Suprapubic skin (tissue), 4 donors: Measurements from ENCODE around the gene CRTAC1. TPM values are rescaled to one million over a fixed set of nuclear protein-coding genes. Genes with fewer than 3 reads are reported as not detected.

Source experiments
- DNase-seq, 2 donors: peaks; one replicate each; pipeline ENCODE4 v3.0.0-alpha.2; 2019; ENCODE audit warnings: low spot score in 2 of 2
- H3K27ac ChIP-seq: fragments of 200-600 bp; sonication (generic); one replicate; pipeline ENCODE4 v1.5.1; 2019
- H3K27me3 ChIP-seq: fragments of 200-600 bp; sonication (generic); one replicate; pipeline ENCODE4 v1.5.1; 2019
- H3K36me3 ChIP-seq: fragments of 200-600 bp; sonication (generic); one replicate; pipeline ENCODE4 v1.5.1; 2019
- H3K4me1 ChIP-seq: fragments of 200-600 bp; sonication (generic); one replicate; pipeline ENCODE4 v1.5.1; 2019
- H3K4me3 ChIP-seq: fragments of 200-600 bp; sonication (generic); one replicate; pipeline ENCODE4 v1.5.1; 2019; ENCODE audit warnings: mild to moderate bottlenecking
- H3K9me3 ChIP-seq: fragments of 200-600 bp; sonication (generic); one replicate; pipeline ENCODE4 v1.5.1; 2019
- EP300 ChIP-seq: sonication (generic); formaldehyde crosslinking; IDR thresholded peaks from one replicate; pipeline ENCODE4 v1.6.1; 2017; ENCODE audit warnings: antibody characterized with exemption
- POLR2A ChIP-seq, 2 donors: fragments of 450-650 bp; IDR thresholded peaks; one replicate each; pipeline ENCODE4 v1.6.1; 2017; ENCODE audit warnings: antibody characterized with exemption in 2 of 2, mild to moderate bottlenecking in 2 of 2, moderate library complexity in 2 of 2
- POLR2AphosphoS5 ChIP-seq, 3 donors: sonication (generic); formaldehyde crosslinking; IDR thresholded peaks; one replicate each; pipeline ENCODE4 v1.6.1; 2017; ENCODE audit warnings: antibody characterized with exemption in 3 of 3
- WGBS: methylation state at CpG from one replicate; pipeline ENCODE4 v1.1.5; 2018; 5-methylcytosine and 5-hydroxymethylcytosine counted together
- total RNA-seq, 4 donors: library from RNA; depleted of rRNA; stranded (reverse); fragments of >200 nt; gene quantifications; one replicate each; pipeline ENCODE4 v1.1.0, GENCODE V29; 2016
- TF ChIP-seq, protein P1 (sequence below), 2 donors: fragments of 200-600 bp in 1 of 2; fragments of 450-650 bp in 1 of 2; sonication (generic) in 1 of 2; IDR thresholded peaks; one replicate each; pipeline ENCODE4 v1.5.1; 2016 to 2019; ENCODE audit warnings: antibody characterized with exemption in 2 of 2, mild to moderate bottlenecking in 1 of 2, moderate library complexity in 1 of 2

CRTAC1 gene
- total RNA-seq, 4 donors from 2014 or later = 1.3 to 5.1 (median 2.2) TPM

DNA sequence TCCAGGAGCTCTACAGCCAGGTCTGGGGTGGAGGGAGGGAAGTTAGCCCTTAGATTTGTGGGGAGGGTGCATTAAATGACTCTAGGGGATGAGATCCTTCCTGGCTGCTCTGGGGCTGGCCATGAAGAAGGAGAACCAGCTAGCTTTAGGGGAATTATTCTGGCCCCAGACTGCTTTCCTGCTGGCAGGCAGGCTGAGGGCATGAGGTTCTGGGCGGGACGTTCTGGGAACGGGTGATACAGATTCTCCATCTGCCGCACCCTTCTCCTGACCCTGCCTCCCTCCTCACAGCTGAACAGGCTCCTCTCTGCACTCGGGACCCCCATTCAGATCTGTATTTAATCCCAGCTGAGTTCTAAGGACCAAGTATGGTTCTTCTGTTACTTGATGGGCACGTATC, 156.9 kb downstream of the CRTAC1 start:
- TF ChIP-seq, protein P1, sequence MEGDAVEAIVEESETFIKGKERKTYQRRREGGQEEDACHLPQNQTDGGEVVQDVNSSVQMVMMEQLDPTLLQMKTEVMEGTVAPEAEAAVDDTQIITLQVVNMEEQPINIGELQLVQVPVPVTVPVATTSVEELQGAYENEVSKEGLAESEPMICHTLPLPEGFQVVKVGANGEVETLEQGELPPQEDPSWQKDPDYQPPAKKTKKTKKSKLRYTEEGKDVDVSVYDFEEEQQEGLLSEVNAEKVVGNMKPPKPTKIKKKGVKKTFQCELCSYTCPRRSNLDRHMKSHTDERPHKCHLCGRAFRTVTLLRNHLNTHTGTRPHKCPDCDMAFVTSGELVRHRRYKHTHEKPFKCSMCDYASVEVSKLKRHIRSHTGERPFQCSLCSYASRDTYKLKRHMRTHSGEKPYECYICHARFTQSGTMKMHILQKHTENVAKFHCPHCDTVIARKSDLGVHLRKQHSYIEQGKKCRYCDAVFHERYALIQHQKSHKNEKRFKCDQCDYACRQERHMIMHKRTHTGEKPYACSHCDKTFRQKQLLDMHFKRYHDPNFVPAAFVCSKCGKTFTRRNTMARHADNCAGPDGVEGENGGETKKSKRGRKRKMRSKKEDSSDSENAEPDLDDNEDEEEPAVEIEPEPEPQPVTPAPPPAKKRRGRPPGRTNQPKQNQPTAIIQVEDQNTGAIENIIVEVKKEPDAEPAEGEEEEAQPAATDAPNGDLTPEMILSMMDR (IDR thresholded peaks at IDR 0.05) = no peak
- TF ChIP-seq EP300 = no peak
- no peak for TF ChIP-seq POLR2A (IDR thresholded peaks at IDR 0.05)
- no peak for TF ChIP-seq POLR2AphosphoS5 (IDR thresholded peaks at IDR 0.05)
- no peaks in the 10 kb centered on the region for H3K36me3 ChIP-seq
- no peak for DNase-seq

DNA sequence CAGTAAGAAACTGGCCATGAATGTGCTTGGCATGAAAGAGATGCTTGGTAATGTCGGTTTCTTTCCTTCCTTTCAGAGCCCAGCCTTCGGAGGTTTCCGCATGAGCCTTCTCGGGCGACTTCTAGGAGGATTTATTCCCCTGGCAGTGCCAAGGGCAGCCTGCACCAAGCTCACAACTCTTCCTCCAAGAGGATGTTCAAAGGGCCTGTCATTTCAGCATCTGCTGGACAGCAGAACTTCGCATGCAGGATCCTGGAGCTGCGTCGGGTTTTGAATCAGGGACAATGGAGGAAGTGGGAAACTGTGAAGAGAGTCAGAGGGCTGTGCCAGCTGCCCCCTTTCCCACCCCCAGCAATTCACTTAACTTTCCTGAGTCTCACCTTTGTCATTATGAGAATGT, 159.4 kb downstream of the CRTAC1 start:
- no peaks in the 10 kb centered on the region for H3K27me3 ChIP-seq
- DNase-seq = no peak
- TF ChIP-seq POLR2A (IDR thresholded peaks at IDR 0.05) (no peak), POLR2AphosphoS5 (IDR thresholded peaks at IDR 0.05) (no peak), EP300 (no peak)
- TF ChIP-seq, protein P1 (IDR thresholded peaks at IDR 0.05) = no peak
- H3K27ac ChIP-seq = no peak overlapping the region
- H3K4me1 ChIP-seq = peaks cover 48% of the 10 kb centered on the region
- H3K4me3 ChIP-seq = no peak overlapping the region
- no peaks in the 10 kb centered on the region for H3K9me3 ChIP-seq
- WGBS = 81% methylated on average over 8 of the region's 8 CpGs
- H3K36me3 ChIP-seq = no peaks in the 10 kb centered on the region

More for the DNA sequence above, 156.9 kb downstream of the CRTAC1 start:
- 60% methylated on average over 2 of the region's 6 CpGs for WGBS
- peaks cover 44% of the 10 kb centered on the region for H3K4me1 ChIP-seq
- peak overlapping the region; percentile 36 for H3K27ac ChIP-seq
- H3K4me3 ChIP-seq = no peak overlapping the region
- H3K9me3 ChIP-seq = no peaks in the 10 kb centered on the region
- H3K27me3 ChIP-seq = no peaks in the 10 kb centered on the region

DNA sequence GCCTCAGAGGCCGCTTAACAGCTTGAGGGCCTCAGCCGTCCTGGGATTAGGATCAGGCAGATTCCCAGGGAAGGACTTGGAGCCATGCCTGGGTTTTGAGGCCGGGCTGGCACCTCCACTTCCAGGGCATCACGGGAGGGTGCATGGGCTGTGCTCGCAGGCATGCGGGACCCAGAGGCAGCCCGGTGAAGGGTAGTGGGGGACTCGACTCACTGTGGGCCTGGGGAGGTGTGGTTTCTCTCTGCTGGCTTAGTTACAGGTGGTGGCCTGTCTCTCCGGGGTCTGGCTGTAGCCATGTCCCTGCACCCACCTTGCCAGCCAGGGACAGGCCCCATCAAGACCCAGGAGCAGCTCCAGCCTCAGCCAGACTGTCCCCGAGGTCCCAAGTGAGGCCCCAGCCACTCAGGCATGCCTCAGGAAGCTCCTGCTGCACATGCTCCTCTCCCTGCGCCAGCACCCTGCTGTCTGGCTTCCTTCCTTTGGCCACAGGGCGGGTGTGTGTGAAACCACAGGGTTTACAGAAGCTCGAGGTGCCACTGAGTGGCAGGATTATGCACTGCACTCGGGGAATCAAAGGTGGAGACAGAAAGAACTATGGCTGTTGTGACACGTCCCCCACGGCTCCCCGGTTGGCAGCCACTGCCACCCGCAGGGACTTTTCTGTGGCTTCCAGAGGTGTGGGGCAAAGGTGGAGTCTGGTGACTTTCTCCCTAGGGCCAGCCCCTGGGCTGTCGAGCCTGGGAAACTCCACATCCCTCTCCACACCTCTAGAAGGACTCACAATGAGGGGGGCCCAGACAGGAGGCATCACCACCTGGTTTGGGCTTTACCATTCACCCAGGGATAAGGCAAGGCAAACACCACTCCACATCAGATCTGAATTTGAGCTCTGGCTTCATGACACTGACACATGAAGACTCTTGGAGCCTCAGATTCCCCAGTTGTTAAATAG, 161.1 kb downstream of the CRTAC1 start:
- WGBS = 16% methylated on average over 3 of the region's 19 CpGs
- Histone ChIP-seq H3K27ac (peak overlapping the region; percentile 23), H3K27me3 (no peaks in the 10 kb centered on the region), H3K4me1 (peaks cover 32% of the 10 kb centered on the region), H3K36me3 (no peaks in the 10 kb centered on the region), H3K4me3 (no peak overlapping the region), H3K9me3 (no peaks in the 10 kb centered on the region)
- no peak for TF ChIP-seq EP300
- TF ChIP-seq, protein P1 (IDR thresholded peaks at IDR 0.05) = peak; percentile 79 to 80
- peak in 1 of 2 donors; percentile 88 for DNase-seq

DNA sequence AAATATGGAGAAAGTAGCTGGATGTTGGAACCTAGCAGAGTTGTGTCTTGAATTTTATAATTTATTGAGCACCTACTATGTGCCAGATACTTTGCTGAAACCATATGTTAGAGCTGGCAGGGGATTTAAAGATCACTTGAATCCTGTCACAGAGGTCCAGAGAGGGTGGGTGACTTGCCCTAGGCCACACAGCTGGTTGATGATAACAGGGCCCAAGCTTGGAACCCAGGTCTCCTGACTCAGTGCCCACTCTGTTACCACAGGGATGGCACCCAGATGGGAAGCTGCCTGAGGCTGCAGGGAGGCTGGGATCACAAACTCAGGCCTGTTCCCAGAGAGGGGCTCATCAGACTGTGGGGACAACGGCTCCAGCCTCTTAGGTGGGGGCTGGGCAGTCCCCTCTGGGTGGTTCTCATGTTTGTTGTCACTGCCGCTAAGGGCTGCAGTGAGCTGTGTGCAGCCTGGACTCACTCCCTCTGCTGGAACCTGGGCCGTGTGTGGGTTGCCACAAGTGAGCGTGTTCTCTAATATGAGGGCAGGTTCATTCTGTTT, 162.2 kb downstream of the CRTAC1 start:
- H3K27ac ChIP-seq = no peak overlapping the region

More for the DNA sequence above, 162.2 kb downstream of the CRTAC1 start:
- H3K4me3 ChIP-seq = no peak overlapping the region
- TF ChIP-seq EP300 (no peak), POLR2A (IDR thresholded peaks at IDR 0.05) (no peak), POLR2AphosphoS5 (IDR thresholded peaks at IDR 0.05) (no peak)
- TF ChIP-seq, protein P1 (IDR thresholded peaks at IDR 0.05) = no peak
- no peaks in the 10 kb centered on the region for H3K36me3 ChIP-seq
- 75% methylated on average over 2 of the region's 4 CpGs for WGBS
- H3K27me3 ChIP-seq = no peaks in the 10 kb centered on the region
- no peak for DNase-seq
- no peaks in the 10 kb centered on the region for H3K9me3 ChIP-seq
- peaks cover 20% of the 10 kb centered on the region for H3K4me1 ChIP-seq
